Hepatocyte (in vitro differentiated cells): Measurements from ENCODE around the gene TRPC4. TPM values are rescaled to one million over a fixed set of nuclear protein-coding genes. Genes with fewer than 3 reads are reported as not detected.
A peak's percentile ranks its signal among the peaks of the same experiment; 100 is the strongest.

Experiments
- DNase-seq: peaks from one replicate; pipeline ENCODE4 v3.0.0-alpha.2; 2016; ENCODE audit warnings: low spot score
- H2AFZ ChIP-seq: fragments of 200-600 bp; sonication (generic); 2 replicates; pipeline ENCODE4 v1.6.0; 2016; ENCODE audit warnings: antibody characterized with exemption, mild to moderate bottlenecking
- H3K27ac ChIP-seq: fragments of 200-600 bp; sonication (generic); 2 replicates; pipeline ENCODE4 v1.5.1; 2016; ENCODE audit warnings: mild to moderate bottlenecking
- H3K27me3 ChIP-seq: fragments of 200-600 bp; sonication (generic); 2 replicates; pipeline ENCODE4 v1.6.1; 2016
- H3K36me3 ChIP-seq: fragments of 200-600 bp; sonication (generic); replicated peaks from 2 replicates; pipeline ENCODE4 v1.5.1; 2016; ENCODE audit warnings: low read depth; ENCODE audit not compliant: insufficient read depth
- H3K4me1 ChIP-seq: fragments of 200-600 bp; sonication (generic); 2 replicates; pipeline ENCODE4 v1.5.1; 2016; ENCODE audit warnings: mild to moderate bottlenecking, moderate library complexity; ENCODE audit not compliant: insufficient read depth
- H3K4me2 ChIP-seq: fragments of 200-600 bp; sonication (generic); 2 replicates; pipeline ENCODE4 v1.6.0; 2016
- H3K4me3 ChIP-seq: fragments of 200-600 bp; sonication (generic); 2 replicates; pipeline ENCODE4 v1.5.1; 2016; ENCODE audit warnings: mild to moderate bottlenecking
- H3K79me2 ChIP-seq: fragments of 200-600 bp; sonication (generic); 2 replicates; pipeline ENCODE4 v1.6.0; 2017; ENCODE audit warnings: mild to moderate bottlenecking
- H3K9me2 ChIP-seq: fragments of 200-600 bp; sonication (generic); replicated peaks from 2 replicates; pipeline ENCODE4 v1.6.0; 2017; ENCODE audit warnings: mild to moderate bottlenecking; ENCODE audit not compliant: insufficient read depth
- H3K9me3 ChIP-seq: fragments of 200-600 bp; sonication (generic); 2 replicates; pipeline ENCODE4 v1.5.1; 2016; ENCODE audit warnings: low read depth, mild to moderate bottlenecking
- H4K20me1 ChIP-seq: fragments of 200-600 bp; sonication (generic); 2 replicates; pipeline ENCODE4 v1.6.0; 2016; ENCODE audit warnings: mild to moderate bottlenecking; ENCODE audit not compliant: insufficient read depth, poor library complexity, severe bottlenecking
- CTCF ChIP-seq: fragments of 200-600 bp; sonication (generic); IDR thresholded peaks from 2 replicates; pipeline ENCODE4 v1.5.1; 2016; ENCODE audit warnings: antibody characterized with exemption, mild to moderate bottlenecking; ENCODE audit not compliant: poor library complexity
- EZH2 ChIP-seq: fragments of 200-600 bp; sonication (generic); IDR thresholded peaks from 2 replicates; pipeline ENCODE4 v1.6.1; 2016; ENCODE audit warnings: antibody characterized with exemption, mild to moderate bottlenecking, borderline replicate concordance
- EZH2phosphoT487 ChIP-seq: fragments of 200-600 bp; sonication (generic); IDR thresholded peaks from one replicate; pipeline ENCODE4 v1.6.1; 2018; ENCODE audit warnings: antibody characterized with exemption, mild to moderate bottlenecking, low read depth, moderate library complexity; ENCODE audit not compliant: unreplicated experiment, severe bottlenecking
- WGBS: methylation state at CpG from one replicate; pipeline ENCODE4 v1.1.6; 2016; ENCODE audit warnings: low lambda C conversion rate; ENCODE audit errors: missing lambda C conversion rate; 5-methylcytosine and 5-hydroxymethylcytosine counted together
- polyA plus RNA-seq: library from polyadenylated mRNA; unstranded; fragments of >200 nt; fragmentation: Nextera tagmentation; extraction: Ambion mirVana; gene quantifications from 2 replicates; pipeline ENCODE4 v1.2.1, GENCODE V29; 2016
- total RNA-seq: library from RNA; depleted of rRNA; stranded (reverse); fragments of >200 nt; gene quantifications from 2 replicates; pipeline ENCODE4 v1.2.3, GENCODE V29; 2014

TRPC4 gene
- total and polyA plus RNA-seq, 2 experiments from 2014 or later, result 0.28 to 0.50 TPM

- WGBS, result 84% methylated on average over 1 of the region's 1 CpG
- H3K9me2 ChIP-seq, result no peaks in the 10 kb centered on the region
- no peaks in the 10 kb centered on the region for H3K27me3 ChIP-seq
- TF ChIP-seq EZH2 (no peak), EZH2phosphoT487 (no peak), CTCF (no peak)
- no peaks in the 10 kb centered on the region for H3K36me3 ChIP-seq
- H3K79me2 ChIP-seq, result no peaks in the 10 kb centered on the region
- DNase-seq, result no peak
- H3K4me3 ChIP-seq, result no peak overlapping the region
- no peak overlapping the region for H3K27ac ChIP-seq
- H3K4me1 ChIP-seq, result no peaks in the 10 kb centered on the region
- no peak overlapping the region for H2AFZ ChIP-seq
- H3K4me2 ChIP-seq, result no peak overlapping the region
- no peaks in the 10 kb centered on the region for H3K9me3 ChIP-seq
- H4K20me1 ChIP-seq, result no peaks in the 10 kb centered on the region
Observed at GRCh38 chr13:37878496-37878895, 8.9 kb upstream of the TRPC4 start.

GRCh38 chr13:37870895-37871550, 1.5 kb upstream of the TRPC4 start:
- H3K9me3 ChIP-seq, result no peaks in the 10 kb centered on the region
- no peaks in the 10 kb centered on the region for H3K79me2 ChIP-seq
- H3K4me1 ChIP-seq, result peaks cover 5% of the 10 kb centered on the region
- H4K20me1 ChIP-seq, result no peaks in the 10 kb centered on the region
- no peak overlapping the region for H3K4me3 ChIP-seq
- WGBS, result 13% methylated on average over 10 of the region's 10 CpGs
- H3K27ac ChIP-seq, result no peak overlapping the region
- H2AFZ ChIP-seq, result no peak overlapping the region
- H3K27me3 ChIP-seq, result peaks cover 48% of the 10 kb centered on the region
- no peaks in the 10 kb centered on the region for H3K36me3 ChIP-seq
- peak overlapping the region; percentile 94 for H3K4me2 ChIP-seq
- H3K9me2 ChIP-seq, result no peaks in the 10 kb centered on the region
- no peak for TF ChIP-seq EZH2
- TF ChIP-seq EZH2phosphoT487, result no peak
- TF ChIP-seq CTCF, result no peak
- DNase-seq, result no peak

- Histone ChIP-seq H2AFZ (peak overlapping the region; percentile 87), H3K9me2 (no peaks in the 10 kb centered on the region), H3K27me3 (peaks cover 48% of the 10 kb centered on the region), H3K4me1 (peaks cover 5% of the 10 kb centered on the region), H3K79me2 (no peaks in the 10 kb centered on the region), H3K9me3 (no peaks in the 10 kb centered on the region), H4K20me1 (no peaks in the 10 kb centered on the region), H3K4me2 (peak overlapping the region; percentile 94), H3K27ac (no peak overlapping the region), H3K4me3 (peak overlapping the region; percentile 66), H3K36me3 (no peaks in the 10 kb centered on the region)
- TF ChIP-seq EZH2 (peak; percentile 11), CTCF (no peak)
- DNase-seq, result no peak
- 20% methylated on average over 9 of the region's 9 CpGs for WGBS
Observed at GRCh38 chr13:37870489-37870845, 895 bp upstream of the TRPC4 start.

- Histone ChIP-seq H3K9me3 (no peaks in the 10 kb centered on the region), H4K20me1 (no peaks in the 10 kb centered on the region), H3K27ac (no peak overlapping the region), H3K9me2 (no peaks in the 10 kb centered on the region), H3K4me2 (peak overlapping the region; percentile 94), H3K27me3 (peaks cover 48% of the 10 kb centered on the region), H3K4me1 (peaks cover 5% of the 10 kb centered on the region), H2AFZ (peak overlapping the region; percentile 87), H3K4me3 (peak overlapping the region; percentile 66), H3K36me3 (no peaks in the 10 kb centered on the region), H3K79me2 (no peaks in the 10 kb centered on the region)
- DNase-seq, result no peak
- 3% methylated on average over 19 of the region's 19 CpGs for WGBS
- TF ChIP-seq EZH2 (no peak), EZH2phosphoT487 (no peak), CTCF (no peak)
Observed at GRCh38 chr13:37869506-37869755, 141 bp downstream of the TRPC4 start.
